Activated T-helper 17 cell treated with anti-CD3 and anti-CD28 coated beads, Interleukin-2, amount 50 U/mL, for 72 hours (primary cell): ENCODE measurements around the gene RBMX. TPM values are rescaled to one million over a fixed set of nuclear protein-coding genes. Genes with fewer than 3 reads are reported as not detected.
A peak's percentile ranks its signal among the peaks of the same experiment; 100 is the strongest.
"Not testable (repeated sequence)": the region's sequence is repeated elsewhere in the genome, so short reads cannot be mapped to it uniquely, and the experiment has no call there.

ENCODE experiments used
- ATAC-seq: fragments of 150-1000 bp; cut with Tn5 transposase; replicated peaks from 2 replicates; pipeline ENCODE4 v1.10.0; 2021; ENCODE audit warnings: mild to moderate bottlenecking, moderate library complexity
- H3K27ac Mint-ChIP-seq: one replicate; pipeline ENCODE4 v1.8.0; 2022; ENCODE audit warnings: mixed read lengths
- H3K27me3 Mint-ChIP-seq: one replicate; pipeline ENCODE4 v1.8.0; 2022; ENCODE audit warnings: mixed read lengths
- H3K36me3 Mint-ChIP-seq: one replicate; pipeline ENCODE4 v1.8.0; 2022; ENCODE audit warnings: low read depth, mild to moderate bottlenecking, mixed read lengths
- H3K4me1 Mint-ChIP-seq: one replicate; pipeline ENCODE4 v1.8.0; 2022; ENCODE audit warnings: mixed read lengths
- H3K4me3 Mint-ChIP-seq: one replicate; pipeline ENCODE4 v1.8.0; 2022; ENCODE audit warnings: mild to moderate bottlenecking, mixed read lengths
- H3K9me3 Mint-ChIP-seq: one replicate; pipeline ENCODE4 v1.8.0; 2022; ENCODE audit warnings: mixed read lengths
- total RNA-seq, 2 donors: library from RNA; stranded (reverse); gene quantifications; one replicate each; pipeline ENCODE4 v1.2.3, GENCODE V29; 2022

Gene RBMX
- total RNA-seq, 2 donors from 2014 or later, result 214 to 247 TPM

DNA sequence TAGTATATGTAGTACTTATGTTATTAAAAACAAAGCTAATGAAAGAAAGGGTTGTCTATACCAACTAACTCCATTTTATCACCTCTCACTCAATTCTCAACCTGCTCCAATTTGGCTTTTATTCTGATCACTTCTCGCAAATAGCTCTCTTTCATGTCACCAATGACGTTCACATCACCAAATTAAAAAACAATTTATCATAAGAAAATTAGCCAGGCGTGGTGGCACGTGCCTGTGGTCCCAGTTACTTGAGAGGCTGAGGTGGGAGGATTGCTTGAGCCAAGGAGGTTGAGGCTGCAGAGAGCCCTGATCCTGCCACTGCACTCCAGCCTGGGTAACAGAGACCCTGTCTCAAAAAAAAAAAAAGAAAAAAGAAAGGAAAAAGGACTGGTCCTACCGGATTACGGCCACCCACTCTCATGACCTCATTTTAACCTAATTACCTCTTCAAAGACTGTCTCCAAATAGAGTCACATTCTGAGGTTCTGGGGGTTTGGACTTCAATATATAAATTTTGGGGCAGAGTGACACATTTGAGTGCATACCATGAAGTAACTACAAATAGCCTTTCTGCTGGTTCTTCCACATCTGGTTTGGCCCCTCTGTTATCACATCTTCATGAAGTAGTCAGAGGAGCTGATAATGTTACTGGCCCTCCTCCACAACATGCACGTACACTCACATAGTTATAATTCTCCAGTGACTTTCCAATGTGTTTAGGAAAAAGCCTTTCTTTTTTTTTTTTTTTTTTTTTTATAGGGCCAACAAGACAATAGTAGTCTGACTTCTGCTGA, 15.8 kb upstream of the RBMX start:
- Mint-ChIP-seq H3K4me1 (no peaks in the 10 kb centered on the region), H3K36me3 (no peaks in the 10 kb centered on the region), H3K27me3 (no peaks in the 10 kb centered on the region), H3K27ac (no peak overlapping the region), H3K4me3 (no peak overlapping the region), H3K9me3 (no peaks in the 10 kb centered on the region)
- no peak for ATAC-seq

DNA sequence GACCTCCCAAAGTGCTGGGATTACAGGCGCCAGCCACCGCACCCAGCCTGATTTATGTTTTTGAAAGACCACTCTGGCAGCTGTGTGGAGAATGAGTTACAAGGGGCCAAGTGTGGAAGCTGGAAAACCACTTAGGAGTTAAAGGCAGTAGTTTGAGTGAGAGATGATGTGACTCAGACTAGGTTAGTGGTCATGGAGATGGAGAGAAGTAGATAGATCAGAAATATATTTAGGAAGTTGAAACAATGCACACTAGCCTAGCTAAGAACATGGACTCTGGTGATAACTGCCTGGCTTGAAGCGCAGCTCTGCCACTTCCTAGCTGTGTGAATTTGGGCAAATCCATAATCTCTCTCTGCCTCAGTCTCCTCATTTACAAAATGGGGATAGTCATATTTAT, 11.9 kb upstream of the RBMX start:
- H3K27ac Mint-ChIP-seq, result no peak overlapping the region
- ATAC-seq, result no peak
- H3K36me3 Mint-ChIP-seq, result no peaks in the 10 kb centered on the region
- H3K4me1 Mint-ChIP-seq, result no peaks in the 10 kb centered on the region
- H3K4me3 Mint-ChIP-seq, result no peak overlapping the region
- H3K9me3 Mint-ChIP-seq, result no peaks in the 10 kb centered on the region
- H3K27me3 Mint-ChIP-seq, result no peaks in the 10 kb centered on the region

DNA sequence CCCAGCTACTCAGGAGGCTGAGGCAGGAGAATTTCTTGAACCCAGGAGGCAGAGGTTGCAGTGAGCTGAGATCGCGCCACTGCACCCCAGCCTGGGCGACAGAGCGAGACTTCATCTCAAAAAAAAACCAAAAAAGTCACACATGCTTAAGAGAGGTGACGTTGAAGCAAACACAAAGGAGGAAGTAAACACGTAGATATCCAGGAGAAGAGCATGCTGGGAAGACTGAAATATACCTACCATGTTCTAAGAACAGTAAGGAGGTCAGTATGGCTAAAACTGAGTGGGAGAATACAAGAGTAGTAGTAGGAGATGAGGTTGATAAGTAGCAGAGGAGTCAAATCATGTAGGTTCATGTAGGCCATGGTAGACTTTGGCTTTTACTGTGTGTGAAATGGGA, 10.1 kb upstream of the RBMX start:
- H3K36me3 Mint-ChIP-seq, ATAC-seq, H3K9me3 Mint-ChIP-seq: not testable (repeated sequence)

DNA sequence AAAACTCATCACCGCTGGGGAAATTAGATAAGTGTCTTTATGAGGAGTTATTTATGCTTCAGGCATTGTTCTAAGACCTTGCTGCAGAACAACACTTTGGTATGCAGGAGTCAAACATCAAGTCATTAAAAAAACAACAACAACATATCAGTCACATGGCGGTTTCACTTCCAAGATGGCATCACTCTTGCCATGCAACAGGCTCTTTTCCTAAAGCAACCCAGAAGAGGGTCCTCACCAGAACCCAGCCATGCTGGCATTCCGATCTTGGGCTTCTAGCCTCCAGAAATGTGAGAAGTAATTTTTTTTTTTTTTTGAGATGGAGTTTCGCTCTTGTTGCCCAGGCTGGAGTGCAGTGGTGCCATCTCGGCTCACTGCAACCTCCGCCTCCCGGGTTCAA, 8.7 kb upstream of the RBMX start:
- no peaks in the 10 kb centered on the region for H3K27me3 Mint-ChIP-seq
- ATAC-seq, result no peak
- H3K36me3 Mint-ChIP-seq, result no peaks in the 10 kb centered on the region
- H3K9me3 Mint-ChIP-seq, result no peaks in the 10 kb centered on the region
- no peaks in the 10 kb centered on the region for H3K4me1 Mint-ChIP-seq
- H3K4me3 Mint-ChIP-seq, result no peak overlapping the region
- H3K27ac Mint-ChIP-seq, result no peak overlapping the region

More for the DNA sequence above, 10.1 kb upstream of the RBMX start:
- H3K27ac Mint-ChIP-seq, H3K27me3 Mint-ChIP-seq, H3K4me1 Mint-ChIP-seq, H3K4me3 Mint-ChIP-seq: not testable (repeated sequence)

DNA sequence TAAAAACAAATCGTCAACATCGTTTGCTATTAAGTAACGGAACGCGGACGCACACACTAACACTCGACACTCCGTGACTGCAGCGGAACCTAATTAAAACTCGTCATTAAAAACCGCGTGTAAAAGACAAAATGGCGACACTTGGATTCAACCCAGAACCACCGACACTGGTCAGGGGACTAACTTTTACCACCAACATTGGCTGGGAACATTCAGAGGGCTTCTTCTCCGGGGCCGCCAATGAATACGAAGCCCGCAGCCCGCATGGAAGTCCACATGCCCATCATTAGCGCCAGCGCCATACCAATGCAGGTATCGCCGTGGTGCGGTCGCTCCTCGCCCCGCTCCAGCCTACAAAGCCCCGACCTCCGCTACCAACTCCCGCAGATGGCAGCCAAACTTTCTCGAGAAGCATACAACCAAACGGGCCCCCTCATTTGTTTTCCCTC, 498 bp downstream of the RBMX start:
- Mint-ChIP-seq H3K4me3 (peak overlapping the region; percentile 95), H3K4me1 (no peaks in the 10 kb centered on the region)

DNA sequence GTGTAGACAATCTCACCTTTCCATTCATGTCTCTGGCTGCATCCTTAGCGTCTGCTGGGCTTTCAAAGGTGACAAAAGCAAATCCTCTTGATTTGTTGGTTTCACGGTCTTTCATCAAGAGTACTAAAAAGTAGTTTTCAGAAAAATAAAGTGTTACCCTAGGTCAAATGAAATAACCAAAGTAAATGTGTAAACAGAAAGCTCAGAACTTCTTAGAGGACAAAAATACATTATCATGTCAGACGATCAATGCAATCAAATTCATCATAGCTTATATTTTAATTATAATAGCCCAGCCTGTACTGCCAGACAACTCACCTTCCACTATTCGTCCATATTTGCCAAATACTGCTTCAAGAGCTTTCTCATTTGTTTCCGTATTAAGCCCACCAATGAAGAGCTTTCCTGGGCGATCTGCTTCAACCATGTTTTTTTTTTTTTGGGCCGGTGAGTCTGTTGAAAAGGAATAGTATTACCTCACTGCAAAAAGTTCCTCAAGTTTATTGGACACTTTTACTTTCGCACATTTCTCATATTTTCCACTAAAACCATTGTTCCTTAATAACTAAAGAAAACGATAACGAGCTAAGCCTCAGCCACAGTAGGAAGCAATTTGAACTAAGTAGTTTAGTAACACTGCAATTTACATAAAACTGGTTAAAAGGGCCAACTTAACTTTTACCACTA, 1.4 kb downstream of the RBMX start:
- peaks cover 66% of the 10 kb centered on the region for H3K36me3 Mint-ChIP-seq
- ATAC-seq, result no peak
- H3K27ac Mint-ChIP-seq, result peak overlapping the region; percentile 97
- H3K9me3 Mint-ChIP-seq, result no peaks in the 10 kb centered on the region
- H3K4me3 Mint-ChIP-seq, result peak overlapping the region; percentile 95
- H3K27me3 Mint-ChIP-seq, result no peaks in the 10 kb centered on the region
- peaks cover 3% of the 10 kb centered on the region for H3K4me1 Mint-ChIP-seq

More for the DNA sequence above, 498 bp downstream of the RBMX start:
- Mint-ChIP-seq H3K36me3 (peaks cover 57% of the 10 kb centered on the region), H3K27me3 (no peaks in the 10 kb centered on the region), H3K9me3 (no peaks in the 10 kb centered on the region), H3K27ac (peak overlapping the region; percentile 97)
- ATAC-seq, result peak; percentile 35

DNA sequence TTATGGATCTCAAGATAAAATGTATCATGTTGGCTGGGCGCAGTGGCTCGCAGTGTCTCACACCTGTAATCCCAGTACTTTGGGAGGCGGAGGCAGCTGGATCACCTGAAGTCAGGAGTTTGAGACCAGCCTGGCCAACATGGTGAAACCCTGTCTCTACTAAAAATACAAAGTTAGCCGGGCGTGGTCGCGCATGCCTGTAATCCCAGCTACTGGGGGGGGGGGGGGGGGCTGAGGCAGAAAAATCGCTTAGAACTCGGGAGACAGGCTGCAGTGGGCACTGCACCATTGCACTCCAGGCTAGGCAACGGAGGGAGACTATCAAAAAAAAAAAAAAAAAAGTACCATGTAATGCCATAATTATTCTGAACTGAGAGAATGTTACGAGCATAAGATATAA, 2.1 kb downstream of the RBMX start:
- Mint-ChIP-seq H3K36me3 (peaks cover 73% of the 10 kb centered on the region), H3K27me3 (no peaks in the 10 kb centered on the region), H3K4me3 (peak overlapping the region; percentile 95), H3K4me1 (peaks cover 5% of the 10 kb centered on the region), H3K9me3 (no peaks in the 10 kb centered on the region), H3K27ac (peak overlapping the region; percentile 59)
- ATAC-seq, result no peak

DNA sequence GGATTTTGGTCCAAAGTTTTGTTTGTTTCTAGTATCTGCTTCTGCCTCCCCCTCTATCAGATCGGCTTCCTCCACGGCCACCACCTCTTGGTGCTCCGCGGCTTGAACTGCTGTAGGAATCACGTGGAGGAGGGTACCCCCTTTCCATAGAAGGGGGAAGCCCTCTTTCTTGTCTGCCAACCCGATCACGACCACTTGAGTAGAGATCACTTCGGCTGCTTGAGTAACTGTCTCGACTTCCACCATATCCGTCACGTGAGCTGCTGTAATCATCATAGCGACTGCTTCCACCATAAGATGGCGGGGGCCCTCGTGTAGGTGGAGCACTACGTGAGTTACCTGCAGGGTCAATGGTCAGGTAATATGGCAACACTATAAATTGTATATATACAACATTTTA, 6.4 kb downstream of the RBMX start:
- H3K9me3 Mint-ChIP-seq, H3K27me3 Mint-ChIP-seq, ATAC-seq, H3K27ac Mint-ChIP-seq, H3K4me1 Mint-ChIP-seq: not testable (repeated sequence)
- Mint-ChIP-seq H3K4me3 (peak overlapping the region; percentile 13), H3K36me3 (peaks cover 98% of the 10 kb centered on the region)

DNA sequence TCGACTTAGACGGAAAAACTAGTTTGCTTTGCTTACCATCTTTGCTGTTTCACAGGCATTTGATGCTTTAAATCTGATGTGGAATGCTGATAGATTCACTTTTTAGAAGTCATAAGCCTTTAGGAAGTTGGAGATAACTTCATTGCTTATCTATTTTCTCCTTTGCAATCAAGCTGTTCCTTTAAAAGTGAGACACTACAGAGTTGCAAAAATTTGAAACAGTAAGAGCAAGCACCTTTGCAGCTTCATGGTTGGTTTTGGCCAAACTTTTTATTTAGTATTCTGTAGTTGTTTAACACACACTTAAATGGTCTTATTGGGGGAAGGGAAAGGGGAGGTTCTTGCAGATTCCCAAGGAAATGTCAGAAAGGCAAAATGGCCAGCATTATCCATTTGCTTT, 7.3 kb downstream of the RBMX start:
- peaks cover 98% of the 10 kb centered on the region for H3K36me3 Mint-ChIP-seq
- H3K4me3 Mint-ChIP-seq, ATAC-seq, H3K9me3 Mint-ChIP-seq, H3K27ac Mint-ChIP-seq, H3K27me3 Mint-ChIP-seq, H3K4me1 Mint-ChIP-seq: not testable (repeated sequence)

DNA sequence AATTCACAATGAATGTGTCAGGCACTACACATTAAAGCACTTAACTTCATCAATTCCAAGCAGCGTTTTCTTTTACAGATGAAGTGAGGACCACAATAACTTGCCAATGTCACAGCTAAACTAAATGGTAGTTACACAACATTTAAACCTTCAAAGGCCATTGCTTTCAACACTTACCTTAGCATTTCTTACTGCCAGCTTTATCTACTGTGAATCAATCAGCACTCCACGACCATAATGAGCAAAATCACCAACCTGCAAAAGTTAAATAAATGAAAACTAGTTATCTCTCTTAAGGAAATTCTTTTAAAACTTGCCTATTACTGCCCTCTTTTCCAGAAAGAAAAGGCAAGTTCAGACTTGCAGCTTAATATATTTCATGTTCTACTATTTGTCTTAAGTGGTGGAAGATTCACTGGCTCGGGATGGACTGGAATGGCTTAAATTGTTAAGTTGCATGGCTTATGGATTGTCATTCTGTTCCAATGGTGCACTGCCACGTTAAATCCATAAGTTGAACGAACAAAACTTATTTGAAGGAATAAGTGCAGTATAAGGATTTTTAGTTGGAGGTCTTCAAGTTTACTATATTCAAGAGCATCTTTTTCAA, 8.3 kb downstream of the RBMX start:
- H3K36me3 Mint-ChIP-seq, result peaks cover 98% of the 10 kb centered on the region
- no peak overlapping the region for H3K4me3 Mint-ChIP-seq
- ATAC-seq, result no peak
- no peaks in the 10 kb centered on the region for H3K9me3 Mint-ChIP-seq
- H3K27me3 Mint-ChIP-seq, result no peaks in the 10 kb centered on the region
- H3K4me1 Mint-ChIP-seq, result peaks cover 11% of the 10 kb centered on the region
- H3K27ac Mint-ChIP-seq, result no peak overlapping the region

DNA sequence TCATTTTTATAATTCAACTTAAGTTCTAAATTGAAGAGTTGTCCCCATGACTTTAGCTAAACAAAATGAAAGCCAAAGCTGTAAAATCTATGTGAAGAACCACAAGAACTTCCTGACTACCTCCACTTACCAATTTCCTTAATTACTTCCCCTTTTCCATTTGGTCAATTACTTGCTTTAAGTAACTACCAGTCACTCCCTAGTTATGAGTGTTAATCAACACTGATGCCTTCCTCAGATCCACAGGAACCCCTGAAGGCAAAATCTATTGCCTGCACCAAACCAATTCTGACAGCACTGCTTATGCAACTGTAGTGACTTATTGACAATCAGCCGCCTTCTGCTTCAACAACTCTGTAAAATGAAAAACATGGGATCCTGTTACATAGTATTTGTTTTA, 10.5 kb downstream of the RBMX start:
- peak overlapping the region; percentile 71 for H3K27ac Mint-ChIP-seq
- H3K4me1 Mint-ChIP-seq, result peaks cover 19% of the 10 kb centered on the region
- peak overlapping the region; percentile 51 for H3K4me3 Mint-ChIP-seq
- H3K36me3 Mint-ChIP-seq, result peaks cover 100% of the 10 kb centered on the region
- H3K9me3 Mint-ChIP-seq, result no peaks in the 10 kb centered on the region
- ATAC-seq, result no peak
- no peaks in the 10 kb centered on the region for H3K27me3 Mint-ChIP-seq

DNA sequence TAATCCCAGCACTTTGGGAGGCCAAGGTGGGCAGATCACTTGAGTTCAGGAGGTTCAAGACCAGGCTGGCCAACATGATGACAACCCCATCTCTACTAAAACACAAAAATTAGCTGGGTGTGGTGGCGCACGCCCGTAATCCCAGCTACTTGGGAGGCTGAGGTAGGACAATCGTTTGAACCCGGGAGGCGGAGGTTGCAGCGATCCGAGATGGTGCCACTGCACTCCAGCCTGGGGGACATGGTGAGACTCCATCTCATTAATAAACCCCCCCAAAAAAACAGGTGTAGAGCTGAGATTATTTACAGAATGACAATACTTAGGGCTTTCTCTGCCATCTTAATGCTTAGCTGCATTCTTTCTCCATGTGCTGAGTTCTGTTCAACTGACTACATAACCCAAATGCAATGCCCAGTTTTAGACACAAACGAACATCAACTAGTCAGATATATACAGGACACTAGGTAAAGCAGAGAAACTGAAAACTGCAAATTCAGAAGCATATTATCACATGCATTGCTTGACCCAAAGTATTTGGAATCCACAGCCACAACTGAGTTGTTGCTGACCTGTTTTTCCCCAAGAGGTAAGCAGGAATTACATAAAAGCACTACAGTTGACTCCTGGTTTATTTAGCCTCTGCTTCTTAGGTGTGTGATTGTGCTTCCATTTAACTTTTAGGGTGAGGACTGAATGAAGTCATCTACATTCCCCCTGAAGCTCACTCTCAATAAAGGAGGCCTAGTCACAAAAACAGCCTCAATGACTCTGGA, 12.1 kb downstream of the RBMX start:
- peaks cover 99% of the 10 kb centered on the region for H3K36me3 Mint-ChIP-seq
- no peak for ATAC-seq
- no peaks in the 10 kb centered on the region for H3K9me3 Mint-ChIP-seq
- peak overlapping the region; percentile 60 for H3K4me3 Mint-ChIP-seq
- H3K27me3 Mint-ChIP-seq, result no peaks in the 10 kb centered on the region
- peak overlapping the region; percentile 75 for H3K27ac Mint-ChIP-seq
- H3K4me1 Mint-ChIP-seq, result peaks cover 14% of the 10 kb centered on the region

DNA sequence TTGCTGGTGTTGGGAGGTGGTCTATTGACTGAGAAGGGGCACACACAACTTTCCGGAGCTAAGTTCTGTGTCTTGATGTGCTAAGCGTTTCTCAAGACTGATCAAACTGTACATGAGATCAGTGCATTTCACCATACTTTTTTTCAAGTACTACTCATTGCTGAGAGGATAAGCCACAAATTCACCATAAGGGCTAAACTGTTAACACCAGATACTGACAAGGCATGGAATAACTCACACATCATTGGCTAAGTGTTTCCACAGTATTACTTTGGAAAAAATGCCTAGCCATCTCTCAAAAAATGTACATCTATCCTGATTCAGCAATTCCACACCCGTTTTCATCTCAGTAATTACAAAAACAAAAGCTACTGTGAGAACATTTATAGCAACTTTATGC, 13.0 kb downstream of the RBMX start:
- Mint-ChIP-seq H3K4me1 (peaks cover 14% of the 10 kb centered on the region), H3K27ac (peak overlapping the region; percentile 75)

DNA sequence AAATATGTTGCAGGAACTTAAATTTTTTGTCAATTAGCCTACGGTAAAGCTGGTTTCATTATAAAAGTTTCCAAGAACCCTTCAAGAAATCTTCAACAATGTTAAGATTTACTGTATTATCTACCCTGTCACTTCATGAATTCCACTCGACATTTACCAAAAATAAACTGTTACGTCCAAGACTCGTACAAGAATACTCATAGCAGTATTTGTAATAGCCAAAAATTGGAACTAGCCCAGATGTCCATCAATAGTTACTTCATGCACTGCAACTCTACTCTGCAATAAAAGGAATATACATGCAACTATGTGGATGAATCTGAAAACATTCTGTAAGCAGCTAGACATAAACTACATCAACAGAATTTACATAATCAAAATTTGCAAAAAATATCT, 13.4 kb downstream of the RBMX start:
- Mint-ChIP-seq H3K9me3 (no peaks in the 10 kb centered on the region), H3K36me3 (peaks cover 97% of the 10 kb centered on the region), H3K27ac (peak overlapping the region; percentile 75), H3K4me3 (peak overlapping the region; percentile 60), H3K27me3 (no peaks in the 10 kb centered on the region), H3K4me1 (peaks cover 15% of the 10 kb centered on the region)
- ATAC-seq, result no peak

More for the DNA sequence above, 13.0 kb downstream of the RBMX start:
- H3K27me3 Mint-ChIP-seq, result no peaks in the 10 kb centered on the region
- peaks cover 97% of the 10 kb centered on the region for H3K36me3 Mint-ChIP-seq
- no peaks in the 10 kb centered on the region for H3K9me3 Mint-ChIP-seq
- H3K4me3 Mint-ChIP-seq, result peak overlapping the region; percentile 60
- ATAC-seq, result peak; percentile 74
